Activated T-cell treated with anti-CD3 and anti-CD28 coated beads, Interleukin-2, amount 50 U/mL, for 1 hour (primary cell): ENCODE data around the gene SLC7A4.

Experiments
- DNase-seq: peaks from one replicate; pipeline ENCODE4 v3.0.0-alpha.2; 2020

Gene SLC7A4

DNA sequence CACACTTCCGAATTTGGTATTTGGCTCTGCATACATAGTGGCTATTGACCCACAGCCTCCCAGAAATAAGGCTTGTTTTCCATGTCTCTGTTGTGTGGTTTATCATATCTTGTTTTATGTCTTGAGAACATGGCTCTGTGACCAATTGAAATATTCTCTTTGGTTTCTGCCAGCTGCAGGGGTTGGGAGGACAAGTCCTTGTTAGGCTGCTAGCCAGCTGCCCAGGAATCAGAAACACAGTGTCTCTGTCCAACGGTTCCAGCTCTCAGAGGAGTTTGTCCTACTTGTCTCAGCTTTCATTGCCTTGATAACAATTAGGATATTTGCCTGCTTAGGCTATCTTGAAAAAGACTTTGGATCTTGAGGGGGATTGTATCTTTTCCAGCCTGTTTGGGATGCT, 6.0 kb upstream of the SLC7A4 start:
- DNase-seq, result no peak

- DNase-seq, result no peak
Observed at GRCh38 chr22:21034989-21035388, 2.6 kb upstream of the SLC7A4 start.

DNA sequence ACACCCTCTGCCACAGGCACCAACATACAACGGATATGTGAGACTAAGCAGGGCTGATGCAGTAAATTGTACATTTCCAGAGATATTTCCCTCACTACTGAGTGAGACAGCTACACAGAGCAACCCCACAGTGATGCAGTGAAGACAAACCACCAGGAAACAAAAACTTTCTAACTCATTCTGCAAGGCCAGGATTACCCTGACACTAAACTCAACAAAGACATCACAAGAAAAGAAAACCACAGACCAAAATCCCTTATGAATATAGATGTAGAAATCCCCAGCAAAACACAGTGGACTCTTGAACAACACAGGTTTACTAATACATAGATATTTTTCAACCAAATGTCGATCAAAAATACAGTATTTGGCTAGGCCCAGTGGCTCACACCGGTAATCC, 1.5 kb upstream of the SLC7A4 start:
- no peak for DNase-seq

- DNase-seq, result no peak
Observed at GRCh38 chr22:21032868-21033688, 717 bp upstream of the SLC7A4 start.

DNA sequence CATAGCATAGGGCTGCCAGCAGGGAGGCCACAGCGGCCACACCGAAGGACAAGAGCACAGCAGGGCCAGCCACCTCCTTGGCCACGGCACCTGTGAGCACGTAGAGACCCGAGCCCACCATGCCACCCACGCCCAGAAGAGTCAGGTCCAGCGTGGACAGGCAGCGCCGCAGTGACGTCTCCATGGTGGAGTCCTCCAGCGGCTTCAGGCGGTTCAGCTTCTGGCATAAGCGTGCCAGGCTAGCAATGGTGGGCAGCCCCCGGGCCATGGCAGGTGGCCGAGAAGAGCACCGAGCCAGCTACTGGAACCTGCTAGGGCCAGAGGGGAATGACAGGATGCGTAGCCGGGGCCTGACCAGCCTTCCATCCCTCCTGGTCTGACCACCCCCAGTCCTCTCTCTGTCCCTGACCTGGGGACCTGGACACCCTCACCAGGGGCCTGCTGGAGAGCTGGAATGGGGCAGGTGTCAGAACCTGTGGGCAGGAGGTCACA, 770 bp downstream of the SLC7A4 start:
- DNase-seq, result no peak

DNA sequence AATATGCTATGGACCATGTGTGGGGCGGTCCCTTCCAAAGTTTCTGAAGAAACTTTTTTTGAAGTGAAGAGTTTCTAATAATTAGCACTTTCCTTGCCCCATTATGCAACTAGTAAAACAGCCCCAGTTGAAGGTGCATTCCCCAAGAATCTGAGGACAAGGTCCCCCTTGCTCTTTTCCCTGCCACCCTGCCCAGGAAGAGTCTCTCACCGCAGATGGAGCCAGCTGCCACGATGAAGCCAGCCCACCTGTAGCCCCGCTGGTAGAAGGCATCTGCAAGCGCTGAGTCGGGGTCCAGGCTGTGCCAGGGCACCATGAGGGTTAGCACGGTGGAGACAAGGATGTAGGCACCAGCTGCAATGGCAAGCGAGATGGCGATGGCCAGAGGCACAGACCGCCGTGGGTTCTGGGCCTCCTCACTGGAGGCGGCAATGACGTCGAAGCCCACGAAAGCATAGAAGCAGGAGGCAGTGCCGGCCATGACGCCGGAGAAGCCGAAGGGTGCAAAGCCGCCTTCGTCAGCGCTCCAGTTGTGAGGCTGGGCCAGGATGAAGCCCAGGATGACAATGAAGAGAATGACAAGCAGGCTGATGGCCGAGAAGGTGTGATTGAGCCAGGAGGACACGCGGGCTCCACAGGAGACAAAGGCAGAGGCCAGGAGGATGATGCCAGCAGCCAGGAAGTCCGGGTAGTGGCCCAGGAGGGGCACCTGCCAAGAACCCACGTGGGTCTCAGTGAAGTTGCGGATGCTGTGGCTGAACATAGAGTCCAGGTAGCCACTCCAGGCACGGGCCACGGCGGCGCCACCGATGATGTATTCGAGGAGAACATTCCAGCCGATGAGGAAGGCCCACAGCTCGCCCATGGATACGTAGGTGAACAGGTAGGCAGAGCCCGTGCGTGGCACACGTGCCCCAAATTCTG, 1.5 kb downstream of the SLC7A4 start:
- DNase-seq, result no peak

DNA sequence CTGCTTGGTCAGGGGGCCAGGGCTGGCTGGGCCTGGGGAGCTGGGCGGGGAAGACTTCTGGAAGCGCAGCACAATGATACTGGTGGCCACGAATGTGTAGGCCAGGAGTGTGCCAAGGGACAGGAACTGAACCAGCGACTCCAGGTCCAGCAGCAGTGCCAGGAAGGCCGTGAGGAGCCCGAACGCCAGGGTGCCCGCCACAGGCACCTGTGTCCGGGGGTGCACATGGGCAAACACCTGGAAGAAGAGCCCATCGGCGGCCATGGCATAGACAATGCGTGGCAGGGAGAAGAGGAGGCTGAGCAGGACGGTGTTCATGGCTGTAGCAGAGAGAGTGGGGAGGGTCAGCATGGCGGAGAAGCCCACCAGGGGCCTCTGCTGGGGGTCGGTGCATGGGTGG, 2.3 kb downstream of the SLC7A4 start:
- DNase-seq, result no peak

GRCh38 chr22:21029486-21030025, 2.8 kb downstream of the SLC7A4 start:
- DNase-seq, result no peak

DNA sequence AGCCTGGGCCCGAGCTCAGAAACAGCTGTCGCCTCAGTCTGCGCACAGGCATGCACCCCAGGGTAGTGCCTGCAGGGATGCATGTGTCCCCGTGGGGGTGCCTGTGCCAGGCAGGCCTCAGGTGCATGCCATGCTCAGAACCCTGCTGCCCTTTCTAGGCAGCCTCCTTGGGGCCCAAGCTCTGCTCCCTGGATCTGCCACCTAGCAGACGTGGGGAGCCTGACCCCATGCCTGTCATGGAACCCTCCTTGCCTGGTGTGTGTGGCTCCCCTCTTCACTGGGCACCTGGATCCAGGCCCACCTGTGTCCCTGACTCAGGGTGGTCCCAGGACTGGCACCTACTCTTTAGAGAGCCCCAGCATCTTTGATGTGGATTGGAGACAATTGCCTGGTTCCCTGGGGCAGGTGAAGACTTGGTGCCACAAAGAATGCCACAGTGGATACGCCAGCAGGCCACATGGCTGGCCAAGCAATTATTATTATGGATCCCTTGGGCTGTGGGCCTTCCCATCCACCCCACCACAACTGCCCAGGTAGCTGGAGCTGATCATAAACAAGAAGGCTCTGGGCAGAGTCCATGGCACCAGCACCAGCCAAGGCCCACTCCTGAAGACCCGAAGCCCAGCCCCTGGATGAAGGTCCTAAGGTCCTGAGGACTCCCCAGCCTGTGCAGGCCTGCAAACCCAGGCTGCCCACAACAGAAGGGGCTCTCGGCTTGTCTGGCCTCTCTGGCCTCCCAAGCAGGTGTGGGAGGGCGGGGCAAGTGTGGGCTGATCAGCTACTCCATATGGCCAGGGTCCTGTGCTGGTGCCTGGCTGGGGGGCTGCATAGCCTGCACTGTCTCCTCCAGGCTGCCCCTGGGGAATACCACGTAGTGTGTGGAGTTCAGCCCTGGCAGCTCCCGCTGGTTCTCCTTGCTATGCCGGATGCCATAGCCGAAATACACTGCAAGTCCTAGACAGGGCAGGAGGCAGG, 3.8 kb downstream of the SLC7A4 start:
- no peak for DNase-seq

GRCh38 chr22:21026783-21027692, 5.3 kb downstream of the SLC7A4 start:
- no peak for DNase-seq

DNA sequence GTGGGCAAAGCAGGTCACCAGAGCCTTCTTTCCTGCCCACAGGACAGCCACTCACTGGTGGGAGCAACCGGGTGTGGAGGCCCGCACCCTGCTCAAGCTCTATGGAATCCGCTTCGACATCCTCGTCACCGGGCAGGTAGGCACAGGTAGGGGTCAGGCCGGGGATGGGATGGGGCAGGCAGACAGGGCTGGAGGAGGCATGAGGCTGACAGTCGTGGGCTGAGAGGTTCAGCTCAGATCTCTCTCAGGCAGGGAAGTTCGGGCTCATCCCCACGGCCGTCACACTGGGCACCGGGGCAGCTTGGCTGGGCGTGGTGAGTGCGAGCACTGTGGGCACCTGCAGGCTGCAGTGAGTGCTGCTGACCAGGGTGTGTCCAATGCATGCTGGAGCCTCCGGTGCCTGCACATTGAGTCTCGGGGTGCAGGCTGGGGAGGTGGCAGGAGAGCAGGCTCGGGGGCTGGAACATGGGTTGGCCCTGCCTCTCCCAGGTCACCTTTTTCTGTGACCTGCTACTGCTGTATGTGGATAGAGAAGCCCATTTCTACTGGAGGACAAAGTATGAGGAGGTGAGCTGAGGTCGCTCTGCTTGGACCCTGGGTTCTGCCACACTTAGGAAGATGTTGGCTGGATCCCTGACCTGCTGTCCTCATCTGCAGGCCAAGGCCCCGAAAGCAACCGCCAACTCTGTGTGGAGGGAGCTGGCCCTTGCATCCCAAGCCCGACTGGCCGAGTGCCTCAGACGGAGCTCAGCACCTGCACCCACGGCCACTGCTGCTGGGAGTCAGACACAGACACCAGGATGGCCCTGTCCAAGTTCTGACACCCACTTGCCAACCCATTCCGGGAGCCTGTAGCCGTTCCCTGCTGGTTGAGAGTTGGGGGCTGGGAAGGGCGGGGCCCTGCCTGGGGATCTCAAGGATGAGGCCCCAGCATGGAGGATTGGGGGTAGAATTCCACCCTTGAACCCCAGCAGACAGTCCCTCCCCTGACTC, 6.3 kb downstream of the SLC7A4 start:
- DNase-seq, result no peak

- no peak for DNase-seq
Observed at GRCh38 chr22:21025266-21025665, 7.1 kb downstream of the SLC7A4 start.

- no peak for DNase-seq
Observed at GRCh38 chr22:21022955-21023614, 9.3 kb downstream of the SLC7A4 start.

DNA sequence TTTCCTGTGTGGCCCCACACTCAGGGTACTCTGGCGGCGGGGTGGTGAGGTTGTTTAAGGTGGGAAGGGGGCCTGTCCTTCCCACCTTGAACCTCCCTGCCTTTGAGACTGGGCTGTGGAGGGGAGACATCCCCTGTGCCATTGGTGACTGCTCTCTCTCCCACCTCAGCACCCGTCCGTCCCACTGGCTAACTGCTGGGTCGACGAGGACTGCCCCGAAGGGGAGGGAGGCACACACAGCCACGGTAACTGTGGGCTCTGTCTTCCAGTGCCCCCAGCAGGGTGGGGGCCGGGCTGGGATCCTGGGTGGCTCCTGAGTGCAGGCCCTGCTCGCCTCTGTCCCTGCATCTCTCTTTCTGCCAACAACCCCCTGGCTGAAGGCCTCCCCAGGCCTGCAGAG, 9.9 kb downstream of the SLC7A4 start:
- no peak for DNase-seq

DNA sequence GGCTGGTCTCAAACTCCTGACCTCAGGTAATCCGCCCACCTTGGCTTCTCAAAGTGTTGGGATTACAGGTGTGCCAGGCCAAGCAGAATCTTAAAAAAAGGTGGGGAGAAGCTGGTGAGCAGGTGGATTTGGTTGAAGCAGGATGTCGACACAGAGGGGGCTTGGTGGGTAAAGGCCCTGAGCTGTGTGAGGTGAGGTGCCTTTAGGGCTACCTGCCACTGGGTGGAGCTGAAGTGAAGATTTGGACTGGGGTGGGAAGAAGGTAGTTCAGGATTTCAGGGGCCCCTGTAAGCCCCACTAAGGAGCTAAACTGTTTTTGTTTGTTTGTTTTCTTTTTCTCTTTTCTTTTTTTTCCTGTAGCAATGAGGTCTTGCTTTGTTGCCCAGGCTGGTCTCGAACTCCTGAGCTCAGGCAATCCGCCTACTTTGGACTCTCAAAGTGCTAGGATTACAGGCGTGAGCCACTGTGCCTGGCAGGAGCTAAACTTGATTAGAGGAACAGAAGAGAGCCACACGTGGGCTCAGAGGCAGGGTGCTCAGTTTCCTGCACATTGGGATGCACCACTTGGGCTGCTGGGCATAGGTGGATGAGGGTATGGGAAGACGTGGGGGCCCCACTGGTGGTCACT, 11.4 kb downstream of the SLC7A4 start:
- DNase-seq, result no peak

- no peak for DNase-seq
Observed at GRCh38 chr22:21018314-21018713, 14.0 kb downstream of the SLC7A4 start.

- DNase-seq, result no peak
Observed at GRCh38 chr22:21016644-21017420, 15.5 kb downstream of the SLC7A4 start.

- no peak for DNase-seq
Observed at GRCh38 chr22:21015466-21016006, 16.8 kb downstream of the SLC7A4 start.
